Mucosa of stomach (tissue), 1 donor: Measurements from ENCODE around the gene JAG1.

Experiments used
- H3K27me3 ChIP-seq: one replicate; pipeline ENCODE4 v1.7.0; 2013; ENCODE audit warnings: mild to moderate bottlenecking, low read length; ENCODE audit not compliant: control insufficient read depth, insufficient read depth
- H3K36me3 ChIP-seq: one replicate; pipeline ENCODE4 v1.7.0; 2013; ENCODE audit warnings: low read length; ENCODE audit not compliant: control insufficient read depth, insufficient read depth
- H3K4me1 ChIP-seq: one replicate; pipeline ENCODE4 v1.7.0; 2013; ENCODE audit warnings: mild to moderate bottlenecking, low read length; ENCODE audit not compliant: control insufficient read depth, insufficient read depth
- H3K4me3 ChIP-seq: one replicate; pipeline ENCODE4 v1.7.0; 2013; ENCODE audit warnings: low read length
- H3K9ac ChIP-seq: one replicate; pipeline ENCODE4 v1.7.0; 2013; ENCODE audit warnings: mild to moderate bottlenecking, low read length, moderate library complexity
- H3K9me3 ChIP-seq: one replicate; pipeline ENCODE4 v1.7.0; 2013; ENCODE audit warnings: mild to moderate bottlenecking, low read length, moderate library complexity; ENCODE audit not compliant: control insufficient read depth
- donor health status: Pancreatic carcinoma.

The JAG1 gene

DNA sequence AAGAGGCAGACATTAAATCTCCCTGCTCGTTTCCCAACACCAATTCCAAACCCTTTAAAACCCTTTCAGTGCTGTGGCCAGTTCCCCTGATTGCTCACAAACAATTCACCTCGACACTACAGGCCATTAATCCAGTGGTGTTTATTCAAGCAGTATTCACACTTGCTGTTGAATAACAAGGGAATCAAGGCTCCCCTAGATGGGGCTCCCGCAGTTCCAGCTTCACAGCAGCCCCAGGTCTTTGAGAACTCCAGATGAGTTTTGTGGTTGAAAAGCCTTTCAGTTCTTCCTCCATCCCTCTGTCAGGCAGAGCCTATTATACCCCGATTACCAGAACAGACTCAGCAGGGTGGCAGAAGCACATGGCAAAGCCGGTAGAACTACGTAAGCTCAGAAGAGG is 36.2 kb downstream of the JAG1 start:
- H3K9ac ChIP-seq = no peak overlapping the region
- H3K4me3 ChIP-seq = no peak overlapping the region
- H3K36me3 ChIP-seq = peaks cover 27% of the 10 kb centered on the region
- no peaks in the 10 kb centered on the region for H3K9me3 ChIP-seq
- no peaks in the 10 kb centered on the region for H3K27me3 ChIP-seq
- H3K4me1 ChIP-seq = peaks cover 28% of the 10 kb centered on the region

DNA sequence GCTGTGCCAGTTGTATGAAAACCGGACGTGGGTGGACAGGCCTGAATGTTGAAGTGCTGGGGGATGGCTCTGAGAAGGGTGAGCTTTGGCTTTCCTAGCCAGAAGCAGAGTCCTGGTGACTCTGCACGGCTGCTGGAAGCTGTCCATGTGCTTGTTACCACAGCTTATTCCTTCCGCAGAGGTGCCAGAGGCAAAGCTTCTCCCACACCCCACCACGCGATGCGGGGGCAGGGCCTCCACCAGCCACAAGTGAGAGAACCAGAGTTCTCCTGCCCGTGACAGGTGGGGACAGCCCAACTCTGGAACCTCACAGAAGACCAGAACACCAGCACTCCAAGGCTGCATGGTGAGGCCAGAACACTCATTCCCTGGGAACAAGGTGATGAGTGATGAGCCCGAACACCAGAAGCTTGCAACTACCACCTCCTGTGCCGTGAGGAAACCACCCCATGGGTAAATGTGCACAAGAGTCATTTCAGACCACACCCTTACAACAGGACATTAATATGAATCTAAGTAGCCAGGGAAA is 36.7 kb downstream of the JAG1 start:
- H3K27me3 ChIP-seq = no peaks in the 10 kb centered on the region
- H3K9ac ChIP-seq = no peak overlapping the region
- no peaks in the 10 kb centered on the region for H3K9me3 ChIP-seq
- peaks cover 28% of the 10 kb centered on the region for H3K4me1 ChIP-seq
- H3K4me3 ChIP-seq = no peak overlapping the region
- H3K36me3 ChIP-seq = peaks cover 27% of the 10 kb centered on the region

DNA sequence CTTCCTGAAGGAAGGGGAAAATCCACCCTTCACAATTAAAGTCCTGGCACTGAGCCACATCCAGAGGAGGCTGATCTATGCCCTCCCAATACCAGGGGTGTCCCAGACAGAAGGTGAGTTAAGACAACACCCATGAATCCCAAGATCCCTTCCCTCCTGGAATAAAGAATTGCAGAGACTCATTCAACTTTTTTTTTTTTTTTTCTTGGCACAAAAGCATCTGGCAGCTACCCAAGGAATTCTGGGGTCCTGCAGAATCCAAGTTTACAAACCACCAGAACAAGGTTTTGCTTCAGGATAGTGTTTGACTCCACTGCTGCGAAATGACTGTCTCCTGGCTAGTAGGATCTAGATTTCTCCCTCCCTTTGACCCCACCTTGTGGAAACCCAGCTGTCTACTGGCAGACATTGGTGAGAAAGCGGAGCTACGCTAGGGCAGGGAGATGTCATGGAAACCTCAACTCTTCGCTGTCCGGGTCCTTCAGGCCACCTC is 37.4 kb downstream of the JAG1 start:
- no peaks in the 10 kb centered on the region for H3K9me3 ChIP-seq
- H3K9ac ChIP-seq = no peak overlapping the region
- H3K4me3 ChIP-seq = no peak overlapping the region
- no peaks in the 10 kb centered on the region for H3K27me3 ChIP-seq
- peaks cover 28% of the 10 kb centered on the region for H3K4me1 ChIP-seq
- peaks cover 21% of the 10 kb centered on the region for H3K36me3 ChIP-seq

DNA sequence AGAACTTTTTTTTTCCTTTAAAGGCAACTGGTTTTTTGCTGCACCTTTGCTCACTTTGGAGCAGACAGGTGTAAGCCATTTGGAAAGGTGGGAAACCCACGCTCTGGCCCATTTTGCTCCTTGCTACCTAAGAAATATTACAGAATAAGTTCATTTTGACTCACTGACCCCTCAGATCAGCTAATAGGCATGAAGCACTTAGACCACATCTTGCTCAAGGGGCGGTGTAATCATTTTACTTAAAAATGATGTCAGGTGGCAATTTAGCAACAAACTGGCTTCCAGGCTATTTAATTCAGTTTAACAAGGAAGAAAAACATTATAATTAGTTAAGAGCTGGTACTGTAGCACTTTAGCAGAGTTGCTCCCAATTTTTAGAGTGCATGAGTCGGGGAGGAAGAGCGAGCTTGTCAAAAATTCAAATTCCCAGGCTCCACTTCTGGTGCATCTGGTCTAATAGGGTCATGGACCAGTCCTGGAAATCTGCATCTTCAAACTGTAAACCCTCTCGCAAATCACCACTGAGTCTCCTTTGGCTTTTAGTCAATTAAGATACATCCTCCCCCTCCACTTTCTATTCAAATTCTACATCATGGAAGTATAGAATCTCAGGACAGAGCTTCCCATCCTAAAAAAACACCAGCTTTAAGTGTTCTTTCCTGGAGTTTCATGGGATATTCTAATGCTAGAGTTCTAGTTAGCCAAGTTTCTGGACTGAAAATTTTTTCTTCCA is 38.2 kb downstream of the JAG1 start:
- no peaks in the 10 kb centered on the region for H3K27me3 ChIP-seq
- H3K9me3 ChIP-seq = no peaks in the 10 kb centered on the region
- peaks cover 28% of the 10 kb centered on the region for H3K4me1 ChIP-seq
- H3K36me3 ChIP-seq = peaks cover 15% of the 10 kb centered on the region
- no peak overlapping the region for H3K4me3 ChIP-seq
- H3K9ac ChIP-seq = no peak overlapping the region

DNA sequence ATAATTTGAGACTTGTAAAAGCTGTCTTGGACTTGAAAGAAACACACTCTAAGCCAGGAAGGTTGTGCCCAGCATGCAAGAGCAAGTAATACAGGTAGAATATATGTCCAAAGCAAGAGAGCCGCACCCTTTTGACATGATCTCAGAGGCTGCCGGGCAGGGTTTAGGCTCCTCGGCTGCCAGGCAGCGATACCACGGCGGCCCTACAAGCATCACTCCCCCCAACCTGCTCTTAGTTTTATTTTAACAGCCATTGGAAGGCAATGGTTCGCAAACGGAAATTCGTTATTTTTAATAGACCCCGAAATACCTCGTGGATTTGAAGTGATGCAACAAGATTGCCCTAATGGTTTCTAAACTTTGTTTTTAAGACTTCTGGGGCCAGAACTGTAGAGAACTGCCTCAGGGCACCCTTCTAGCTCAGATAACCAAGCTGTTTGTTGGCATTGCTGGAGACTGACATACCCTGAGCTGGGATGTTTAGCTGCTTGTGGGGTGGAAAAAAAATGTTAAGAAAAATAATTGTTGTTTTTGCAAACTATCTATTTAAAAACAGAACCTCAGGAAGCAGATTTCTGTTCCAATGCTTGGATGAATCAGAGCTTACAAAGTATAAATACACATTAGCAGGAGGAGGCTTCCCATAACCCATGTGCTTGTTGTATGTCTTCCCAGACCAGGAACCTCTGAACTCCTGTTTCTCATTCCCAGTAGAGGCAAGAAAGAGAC is 39.0 kb downstream of the JAG1 start:
- no peak overlapping the region for H3K9ac ChIP-seq

DNA sequence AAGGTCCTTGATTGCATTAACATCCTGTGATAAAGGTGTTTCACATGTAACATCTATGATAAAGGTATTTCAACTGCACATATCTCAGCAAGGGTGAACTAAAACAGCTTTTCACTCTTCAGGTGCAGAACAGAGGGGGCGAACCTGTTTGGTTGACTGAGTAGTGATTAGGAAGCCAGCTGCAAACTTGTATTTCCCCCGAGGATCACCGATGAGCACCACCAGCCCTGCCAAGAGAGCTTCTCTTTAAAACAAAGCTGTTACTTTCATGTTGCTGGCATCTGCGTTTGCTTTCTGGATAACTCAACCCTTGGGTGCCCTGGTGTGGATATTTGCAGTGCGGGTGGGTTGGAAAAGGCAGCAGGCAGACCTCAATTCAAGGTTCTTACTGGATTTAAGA is 39.6 kb downstream of the JAG1 start:
- Histone ChIP-seq H3K9ac (no peak overlapping the region), H3K27me3 (no peaks in the 10 kb centered on the region), H3K4me1 (peaks cover 26% of the 10 kb centered on the region), H3K36me3 (peaks cover 2% of the 10 kb centered on the region), H3K9me3 (no peaks in the 10 kb centered on the region), H3K4me3 (no peak overlapping the region)

More for the DNA sequence above, 39.0 kb downstream of the JAG1 start:
- no peaks in the 10 kb centered on the region for H3K9me3 ChIP-seq
- no peak overlapping the region for H3K4me3 ChIP-seq
- H3K36me3 ChIP-seq = peaks cover 9% of the 10 kb centered on the region
- H3K4me1 ChIP-seq = peaks cover 28% of the 10 kb centered on the region
- no peaks in the 10 kb centered on the region for H3K27me3 ChIP-seq

DNA sequence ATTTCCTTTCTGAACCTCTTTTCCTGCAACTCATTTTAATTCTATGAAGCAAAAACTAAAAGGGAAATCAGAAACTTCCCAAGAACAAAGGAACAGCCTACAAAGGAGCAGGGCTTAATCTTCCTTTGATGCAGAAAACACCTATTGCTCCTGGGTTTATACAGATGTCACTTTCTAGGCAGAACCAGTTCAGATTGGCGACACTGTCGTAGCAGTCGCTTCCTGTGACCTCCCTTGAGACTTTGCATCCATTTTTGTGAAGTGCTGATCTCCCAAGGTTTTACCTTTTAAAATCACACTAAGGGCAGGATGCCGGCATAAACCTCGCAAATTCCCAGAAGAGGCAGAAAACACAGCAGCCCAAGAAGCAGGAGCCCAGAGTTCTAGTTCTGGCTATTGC is 40.1 kb downstream of the JAG1 start:
- H3K4me1 ChIP-seq = peaks cover 24% of the 10 kb centered on the region

DNA sequence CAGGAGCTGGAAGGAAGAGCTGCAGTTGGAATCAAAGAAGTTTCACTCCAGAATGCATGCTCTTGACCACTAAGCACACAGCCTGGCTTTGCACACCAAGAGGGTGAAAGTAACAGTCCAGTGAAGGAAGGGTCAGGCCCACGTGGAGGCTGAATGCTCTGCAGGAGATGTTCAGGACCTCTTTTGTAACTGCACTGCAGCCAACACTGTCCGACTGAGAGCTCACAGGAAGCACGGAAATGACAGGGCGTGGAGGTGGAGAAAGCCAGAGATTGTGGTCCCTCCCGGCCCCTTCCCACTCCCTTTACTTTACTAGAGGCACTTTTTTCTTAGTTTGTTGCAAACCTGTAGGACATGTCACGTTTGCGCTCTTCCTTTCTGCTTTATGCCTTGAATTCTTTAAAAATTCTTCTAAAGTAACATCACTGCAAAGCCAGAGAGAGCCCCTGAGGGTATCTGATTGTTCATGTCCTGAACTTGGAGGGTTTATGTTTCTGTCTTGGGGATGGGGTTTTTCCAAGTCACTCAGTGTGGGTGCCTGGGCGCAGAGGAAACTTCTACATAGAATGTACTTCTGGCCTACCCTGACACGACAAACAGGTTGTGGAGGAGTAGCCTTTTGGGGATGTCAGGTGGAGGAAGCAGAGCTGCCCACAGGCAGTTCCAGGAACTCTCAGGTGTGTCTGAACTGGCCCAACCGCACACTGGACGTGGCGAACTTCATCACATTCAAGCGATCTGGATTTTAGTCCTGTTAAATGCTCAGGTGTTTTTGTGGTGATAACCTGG is 40.9 kb downstream of the JAG1 start:
- Histone ChIP-seq H3K9ac (no peak overlapping the region), H3K4me1 (peaks cover 24% of the 10 kb centered on the region), H3K9me3 (no peaks in the 10 kb centered on the region), H3K36me3 (no peaks in the 10 kb centered on the region), H3K4me3 (no peak overlapping the region), H3K27me3 (no peaks in the 10 kb centered on the region)

More for the DNA sequence above, 40.1 kb downstream of the JAG1 start:
- Histone ChIP-seq H3K4me3 (no peak overlapping the region), H3K9me3 (no peaks in the 10 kb centered on the region), H3K27me3 (no peaks in the 10 kb centered on the region), H3K9ac (no peak overlapping the region), H3K36me3 (no peaks in the 10 kb centered on the region)

DNA sequence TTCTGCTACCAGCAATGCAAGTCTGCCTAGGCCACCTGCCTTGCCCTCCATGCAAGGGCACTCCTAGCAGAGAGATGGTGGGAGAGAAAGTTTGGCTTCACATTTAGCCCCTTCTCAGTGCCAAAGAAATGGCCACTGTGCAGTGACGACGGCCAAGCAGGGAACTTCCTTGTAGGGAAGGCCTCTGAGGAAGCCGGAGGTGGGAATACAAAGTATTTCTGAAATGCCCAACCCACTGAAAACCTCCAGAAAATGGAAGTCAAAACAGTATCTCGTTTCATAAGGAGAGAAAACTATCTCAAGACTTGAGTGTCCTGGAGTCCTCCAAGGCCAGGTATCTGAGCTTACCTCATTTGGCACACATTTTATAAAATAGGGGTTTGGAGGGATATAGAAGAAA is 42.7 kb downstream of the JAG1 start:
- Histone ChIP-seq H3K4me1 (peaks cover 7% of the 10 kb centered on the region), H3K9ac (no peak overlapping the region), H3K9me3 (no peaks in the 10 kb centered on the region), H3K36me3 (no peaks in the 10 kb centered on the region), H3K4me3 (no peak overlapping the region), H3K27me3 (no peaks in the 10 kb centered on the region)

DNA sequence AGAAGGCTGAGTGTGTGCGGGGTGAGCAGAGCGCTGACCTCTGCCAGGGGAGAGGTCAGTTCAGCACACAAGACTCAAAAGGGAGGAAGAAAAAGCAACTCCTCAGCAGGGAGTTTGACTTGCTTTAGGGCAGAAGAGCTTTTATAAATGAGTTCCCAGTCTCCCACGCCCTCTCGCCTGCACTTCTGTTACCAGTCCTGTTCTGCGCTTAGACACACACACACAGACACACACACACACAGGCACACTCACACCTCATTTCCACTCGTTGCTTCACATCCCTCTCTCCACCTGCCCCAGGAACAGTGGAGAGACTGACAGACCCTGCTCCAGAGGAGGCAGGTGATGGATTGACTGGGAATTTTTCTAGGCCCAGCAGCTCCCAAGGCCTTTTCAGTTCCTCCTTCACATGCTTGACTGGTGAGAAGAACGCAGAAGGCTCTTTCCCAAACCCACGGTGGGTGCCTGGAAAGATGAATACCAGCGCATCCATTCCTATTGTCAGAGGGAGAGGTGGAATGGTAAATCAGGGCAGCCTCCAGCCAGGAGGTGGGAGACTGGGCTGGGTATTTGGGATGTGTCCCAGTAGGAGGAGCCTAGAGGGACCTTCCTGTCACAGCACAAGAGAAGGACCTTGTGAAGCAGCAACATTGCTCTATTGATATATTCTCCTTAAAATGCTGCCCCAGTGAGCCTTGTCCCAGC is 43.7 kb downstream of the JAG1 start:
- H3K9me3 ChIP-seq = no peaks in the 10 kb centered on the region
- no peaks in the 10 kb centered on the region for H3K4me1 ChIP-seq
- no peak overlapping the region for H3K9ac ChIP-seq
- no peaks in the 10 kb centered on the region for H3K27me3 ChIP-seq
- H3K4me3 ChIP-seq = no peak overlapping the region
- H3K36me3 ChIP-seq = no peaks in the 10 kb centered on the region

DNA sequence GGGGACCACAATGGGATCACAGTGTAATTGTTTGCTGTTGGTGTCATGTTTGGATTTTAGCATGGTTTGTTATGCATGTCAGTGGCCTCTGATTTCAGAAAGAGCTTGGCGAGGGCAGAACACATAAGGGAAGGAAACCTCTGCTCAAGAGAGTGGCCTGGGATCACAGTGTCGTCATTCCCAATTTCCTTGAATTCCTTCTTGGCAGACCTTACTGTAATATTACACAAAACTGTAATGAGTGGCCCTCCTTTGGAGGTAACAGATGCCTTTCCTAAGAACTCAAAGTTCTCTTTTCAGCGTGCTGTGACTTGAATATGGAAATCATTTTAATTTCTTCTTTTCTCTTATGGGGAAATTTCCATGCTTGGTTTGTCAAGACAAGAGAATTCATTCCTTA is 46.9 kb downstream of the JAG1 start:
- Histone ChIP-seq H3K4me1 (no peaks in the 10 kb centered on the region), H3K4me3 (no peak overlapping the region), H3K9me3 (no peaks in the 10 kb centered on the region), H3K9ac (no peak overlapping the region), H3K27me3 (no peaks in the 10 kb centered on the region), H3K36me3 (no peaks in the 10 kb centered on the region)
